ENCODE results near the gene ZDHHC3. TPM values are rescaled to one million over a fixed set of nuclear protein-coding genes. Genes with fewer than 3 reads are reported as not detected.

ZDHHC3 gene
- total and polyA plus RNA-seq, 2 experiments from 2014 or later = 60.3 to 62.0 TPM

- Histone ChIP-seq H3K36me3 (replicated peaks; ENCODE audit: insufficient read depth, low read depth) (peaks cover 7% of the 10 kb centered on the region), H3K27ac (peak overlapping the region; percentile 63)
Observed at GRCh38 chr3:45002139-45002660, 26.2 kb upstream of the ZDHHC3 start.

DNA sequence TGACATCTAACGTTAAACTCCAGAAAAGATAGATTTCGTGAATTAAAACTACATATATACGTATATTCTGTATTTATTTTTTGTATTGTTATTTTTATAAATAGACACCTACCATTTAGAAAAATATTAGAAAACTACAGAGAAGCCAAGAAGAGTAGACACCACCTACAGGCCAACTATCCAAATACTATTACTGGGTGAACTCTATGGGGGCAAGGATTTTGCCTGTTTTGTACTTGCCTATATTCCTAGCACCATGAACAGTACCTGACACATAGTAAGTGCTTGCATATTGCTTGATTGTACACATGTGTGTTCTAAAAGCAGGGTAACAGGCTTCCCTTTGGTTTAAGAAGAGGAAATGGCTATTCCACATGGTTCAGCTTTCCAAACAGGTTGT lies 25.8 kb upstream of the ZDHHC3 start:
- Histone ChIP-seq H2AFZ (no peak overlapping the region), H3K9me3 (ENCODE audit: low read depth) (peaks cover 3% of the 10 kb centered on the region), H3K79me2 (peaks cover 4% of the 10 kb centered on the region), H3K4me2 (no peak overlapping the region), H4K20me1 (ENCODE audit: insufficient read depth, poor library complexity, severe bottlenecking) (no peaks in the 10 kb centered on the region), H3K9me2 (replicated peaks; ENCODE audit: insufficient read depth) (no peaks in the 10 kb centered on the region), H3K4me3 (no peak overlapping the region), H3K4me1 (ENCODE audit: insufficient read depth) (peaks cover 7% of the 10 kb centered on the region), H3K27ac (peak overlapping the region; percentile 63), H3K36me3 (replicated peaks; ENCODE audit: insufficient read depth, low read depth) (peaks cover 7% of the 10 kb centered on the region), H3K27me3 (no peaks in the 10 kb centered on the region)
- TF ChIP-seq CTCF (IDR thresholded peaks at IDR 0.05; ENCODE audit: poor library complexity) (no peak), EZH2phosphoT487 (IDR thresholded peaks at IDR 0.05; ENCODE audit: low read depth, severe bottlenecking, unreplicated experiment) (no peak), EZH2 (IDR thresholded peaks at IDR 0.05; ENCODE audit: borderline replicate concordance) (no peak)
- WGBS (ENCODE audit: low lambda C conversion rate, missing lambda C conversion rate) = over 99% methylated on average over 3 of the region's 3 CpGs
- DNase-seq (ENCODE audit: low spot score) = no peak

More at GRCh38 chr3:45002139-45002660, 26.2 kb upstream of the ZDHHC3 start:
- DNase-seq (ENCODE audit: low spot score) = no peak
- no peak overlapping the region for H3K4me3 ChIP-seq
- H3K79me2 ChIP-seq = peaks cover 4% of the 10 kb centered on the region
- 55% methylated on average over 2 of the region's 2 CpGs for WGBS (ENCODE audit: low lambda C conversion rate, missing lambda C conversion rate)
- H3K4me1 ChIP-seq (ENCODE audit: insufficient read depth) = peaks cover 2% of the 10 kb centered on the region
- H3K9me3 ChIP-seq (ENCODE audit: low read depth) = peaks cover 3% of the 10 kb centered on the region
- H3K4me2 ChIP-seq = no peak overlapping the region
- H4K20me1 ChIP-seq (ENCODE audit: insufficient read depth, poor library complexity, severe bottlenecking) = no peaks in the 10 kb centered on the region
- no peaks in the 10 kb centered on the region for H3K9me2 ChIP-seq (replicated peaks; ENCODE audit: insufficient read depth)
- no peaks in the 10 kb centered on the region for H3K27me3 ChIP-seq
- TF ChIP-seq EZH2 (IDR thresholded peaks at IDR 0.05; ENCODE audit: borderline replicate concordance) = no peak
- TF ChIP-seq EZH2phosphoT487 (IDR thresholded peaks at IDR 0.05; ENCODE audit: low read depth, severe bottlenecking, unreplicated experiment) = no peak
- TF ChIP-seq CTCF (IDR thresholded peaks at IDR 0.05; ENCODE audit: poor library complexity) = no peak
- H2AFZ ChIP-seq = no peak overlapping the region

DNA sequence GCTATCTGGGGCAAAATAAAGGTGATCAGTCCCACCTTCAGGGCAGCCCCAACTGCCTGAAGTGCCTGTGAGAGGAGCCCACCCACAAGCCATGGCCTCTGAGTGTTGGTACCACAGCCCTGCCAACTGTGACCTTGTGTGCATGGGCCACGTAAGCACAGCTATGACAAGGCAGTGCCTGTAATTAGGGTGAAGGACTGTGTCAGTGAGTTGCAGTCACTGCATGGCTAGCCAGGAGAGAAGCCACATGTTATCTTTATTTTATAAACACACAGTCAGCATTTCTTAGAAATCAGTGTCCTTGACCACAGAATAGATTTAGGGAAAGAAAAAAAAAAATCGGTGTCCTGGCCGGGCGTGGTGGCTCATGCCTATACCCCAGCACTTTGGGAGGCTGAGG lies 24.8 kb upstream of the ZDHHC3 start:
- Histone ChIP-seq H2AFZ (no peak overlapping the region), H3K36me3 (replicated peaks; ENCODE audit: insufficient read depth, low read depth) (peaks cover 7% of the 10 kb centered on the region)
- 98% methylated on average over 4 of the region's 4 CpGs for WGBS (ENCODE audit: low lambda C conversion rate, missing lambda C conversion rate)

More for the DNA sequence above, 24.8 kb upstream of the ZDHHC3 start:
- peaks cover 3% of the 10 kb centered on the region for H3K9me3 ChIP-seq (ENCODE audit: low read depth)
- H3K4me3 ChIP-seq = no peak overlapping the region
- H3K4me1 ChIP-seq (ENCODE audit: insufficient read depth) = peaks cover 14% of the 10 kb centered on the region
- no peak overlapping the region for H3K4me2 ChIP-seq
- H3K27me3 ChIP-seq = no peaks in the 10 kb centered on the region
- peaks cover 4% of the 10 kb centered on the region for H3K79me2 ChIP-seq
- no peak for DNase-seq (ENCODE audit: low spot score)
- no peak overlapping the region for H3K27ac ChIP-seq
- no peaks in the 10 kb centered on the region for H3K9me2 ChIP-seq (replicated peaks; ENCODE audit: insufficient read depth)
- TF ChIP-seq EZH2 (IDR thresholded peaks at IDR 0.05; ENCODE audit: borderline replicate concordance) (no peak), EZH2phosphoT487 (IDR thresholded peaks at IDR 0.05; ENCODE audit: low read depth, severe bottlenecking, unreplicated experiment) (no peak), CTCF (IDR thresholded peaks at IDR 0.05; ENCODE audit: poor library complexity) (no peak)
- no peaks in the 10 kb centered on the region for H4K20me1 ChIP-seq (ENCODE audit: insufficient read depth, poor library complexity, severe bottlenecking)

All from hepatocyte (in vitro differentiated cells).